Measurements from ENCODE around the gene POU4F1. TPM values are rescaled to one million over a fixed set of nuclear protein-coding genes. Genes with fewer than 3 reads are reported as not detected.
A peak's percentile ranks its signal among the peaks of the same experiment; 100 is the strongest.

The POU4F1 gene
- total RNA-seq, 1 donor from 2014 or later, result 1.6 TPM

DNA sequence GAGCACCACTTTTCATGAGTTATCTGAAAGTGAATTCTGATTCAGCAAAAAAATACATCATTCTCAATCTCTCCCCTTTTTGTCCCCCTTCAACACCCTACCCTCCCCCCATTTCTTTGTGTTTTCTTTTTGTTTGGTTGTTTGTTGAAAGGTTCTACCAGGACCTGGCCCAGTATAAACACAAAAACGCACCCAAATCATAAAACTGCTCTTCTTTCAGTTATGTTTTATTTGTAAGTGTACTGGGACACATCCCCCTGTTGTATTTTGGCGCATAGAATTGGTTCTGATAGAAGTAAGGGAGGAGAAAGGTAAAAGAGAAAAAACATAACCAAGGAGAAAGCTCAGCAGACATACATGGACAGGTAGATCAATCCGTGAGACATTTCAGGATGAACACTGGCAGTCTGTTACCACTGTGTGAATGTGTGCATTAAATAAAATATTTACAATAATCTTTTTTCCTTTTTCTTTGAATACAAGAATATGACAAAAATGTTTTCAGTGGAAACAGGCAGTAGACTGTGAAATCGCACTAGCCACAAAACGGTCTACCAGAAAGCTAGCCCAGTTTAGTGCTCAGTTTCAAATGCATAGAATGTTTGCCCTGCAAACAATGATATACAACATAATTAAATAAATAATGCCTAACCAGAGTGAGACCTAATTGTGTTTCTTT lies 4.2 kb downstream of the POU4F1 start:
- Mint-ChIP-seq H3K27ac (no peak overlapping the region), H3K4me3 (no peak overlapping the region), H3K9me3 (peaks cover 7% of the 10 kb centered on the region), H3K36me3 (no peaks in the 10 kb centered on the region), H3K27me3 (ENCODE audit: insufficient read depth, low read depth) (peaks cover 82% of the 10 kb centered on the region), H3K4me1 (peaks cover 35% of the 10 kb centered on the region)
- peak; percentile 8 for DNase-seq (ENCODE audit: low spot score)
- peaks cover 98% of the 10 kb centered on the region for H3K27me3 ChIP-seq
- H2AFZ ChIP-seq (replicated peaks), result no peak overlapping the region
- peaks cover 27% of the 10 kb centered on the region for H3K4me1 ChIP-seq
- no peaks in the 10 kb centered on the region for H3K9me3 ChIP-seq (ENCODE audit: low read depth)
- peaks cover 44% of the 10 kb centered on the region for H3F3A ChIP-seq (ENCODE audit: low read depth)
- H3K79me2 ChIP-seq (ENCODE audit: low read depth), result no peaks in the 10 kb centered on the region
- no peak overlapping the region for H3K4me2 ChIP-seq
- no peaks in the 10 kb centered on the region for H3K36me3 ChIP-seq
- no peak overlapping the region for H3K9ac ChIP-seq
- peaks cover 88% of the 10 kb centered on the region for H4K20me1 ChIP-seq (ENCODE audit: low read depth)
- no peak overlapping the region for H3K27ac ChIP-seq
- TF ChIP-seq EZH2phosphoT487 (IDR thresholded peaks at IDR 0.05), result peak; percentile 33
- no peak for TF ChIP-seq CTCF (IDR thresholded peaks at IDR 0.05)
- no peak overlapping the region for H3K4me3 ChIP-seq

DNA sequence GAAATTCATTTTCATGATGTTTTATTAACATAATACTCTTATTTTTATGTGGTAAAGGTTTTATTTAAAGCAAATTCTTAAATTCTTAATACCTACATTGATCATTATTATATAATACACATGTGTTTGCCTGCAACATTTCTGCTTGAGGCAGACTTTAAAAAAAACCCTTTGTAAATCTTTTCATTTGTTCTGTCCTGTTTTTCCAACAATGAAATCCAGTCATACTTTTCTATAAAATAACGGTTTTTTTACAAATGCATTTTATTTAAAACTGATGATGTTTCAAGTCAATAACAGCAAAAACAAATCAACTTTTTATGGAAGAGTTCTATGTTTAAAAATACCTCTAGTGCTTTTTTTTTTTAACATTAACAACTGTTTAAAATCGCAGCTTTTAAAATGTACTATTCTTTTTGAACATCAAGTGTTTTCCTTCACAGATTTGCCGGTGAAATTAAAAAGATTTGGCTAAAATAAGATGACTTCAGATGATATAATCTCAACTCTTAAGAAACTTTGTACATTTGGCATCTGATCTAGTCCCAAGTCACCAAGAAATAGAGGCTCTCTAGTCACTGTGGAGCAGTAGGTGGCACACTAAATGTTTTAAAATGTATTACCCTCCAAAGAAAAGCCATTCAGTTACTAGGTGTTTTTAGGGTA lies 5.1 kb downstream of the POU4F1 start:
- DNase-seq (ENCODE audit: low spot score), result peak; percentile 5
- Histone ChIP-seq H3K4me1 (peaks cover 30% of the 10 kb centered on the region), H3K27ac (no peak overlapping the region), H3K4me3 (no peak overlapping the region), H3K79me2 (ENCODE audit: low read depth) (no peaks in the 10 kb centered on the region), H3F3A (ENCODE audit: low read depth) (peaks cover 48% of the 10 kb centered on the region), H3K27me3 (peaks cover 98% of the 10 kb centered on the region), H2AFZ (replicated peaks) (no peak overlapping the region), H4K20me1 (ENCODE audit: low read depth) (peaks cover 89% of the 10 kb centered on the region), H3K9me3 (ENCODE audit: low read depth) (no peaks in the 10 kb centered on the region), H3K36me3 (no peaks in the 10 kb centered on the region), H3K9ac (no peak overlapping the region), H3K4me2 (no peak overlapping the region)
- H3K27ac Mint-ChIP-seq, result no peak overlapping the region
- H3K9me3 Mint-ChIP-seq, result peaks cover 7% of the 10 kb centered on the region
- no peak overlapping the region for H3K4me3 Mint-ChIP-seq
- TF ChIP-seq EZH2 (IDR thresholded peaks at IDR 0.05) (no peak), EZH2phosphoT487 (IDR thresholded peaks at IDR 0.05) (no peak)
- H3K4me1 Mint-ChIP-seq, result peaks cover 33% of the 10 kb centered on the region
- no peaks in the 10 kb centered on the region for H3K36me3 Mint-ChIP-seq
- H3K27me3 Mint-ChIP-seq (ENCODE audit: insufficient read depth, low read depth), result peaks cover 80% of the 10 kb centered on the region

DNA sequence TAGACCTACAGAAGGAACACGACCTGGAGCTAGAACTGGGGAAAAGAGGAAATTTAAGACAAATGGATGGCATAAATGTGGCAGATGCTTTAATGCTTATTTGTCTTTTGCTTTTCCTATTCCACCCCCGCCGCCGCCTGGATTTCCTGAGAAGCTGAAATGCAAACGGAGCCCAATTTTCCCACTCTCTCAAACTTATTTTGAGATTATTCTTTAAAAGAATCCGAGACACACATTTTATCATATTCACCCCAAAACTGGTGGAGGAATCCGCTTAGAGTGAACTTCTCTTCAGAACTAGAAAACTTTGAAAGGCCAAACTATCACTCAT lies 5.8 kb downstream of the POU4F1 start:
- Mint-ChIP-seq H3K27me3 (ENCODE audit: insufficient read depth, low read depth) (peaks cover 81% of the 10 kb centered on the region), H3K4me3 (no peak overlapping the region), H3K9me3 (peaks cover 5% of the 10 kb centered on the region), H3K27ac (no peak overlapping the region), H3K4me1 (peaks cover 32% of the 10 kb centered on the region), H3K36me3 (no peaks in the 10 kb centered on the region)
- no peak overlapping the region for H3K4me2 ChIP-seq
- H3K27me3 ChIP-seq, result peaks cover 98% of the 10 kb centered on the region
- TF ChIP-seq EZH2 (IDR thresholded peaks at IDR 0.05) (no peak), EZH2phosphoT487 (IDR thresholded peaks at IDR 0.05) (no peak), CTCF (IDR thresholded peaks at IDR 0.05) (no peak)
- H2AFZ ChIP-seq (replicated peaks), result no peak overlapping the region
- H3K4me3 ChIP-seq, result no peak overlapping the region
- no peaks in the 10 kb centered on the region for H3K9me3 ChIP-seq (ENCODE audit: low read depth)
- H3K4me1 ChIP-seq, result peaks cover 24% of the 10 kb centered on the region
- H3K27ac ChIP-seq, result no peak overlapping the region
- peak; percentile 7 for DNase-seq (ENCODE audit: low spot score)
- H3K36me3 ChIP-seq, result no peaks in the 10 kb centered on the region
- H3F3A ChIP-seq (ENCODE audit: low read depth), result peaks cover 45% of the 10 kb centered on the region
- H3K9ac ChIP-seq, result no peak overlapping the region
- H4K20me1 ChIP-seq (ENCODE audit: low read depth), result peaks cover 91% of the 10 kb centered on the region
- no peaks in the 10 kb centered on the region for H3K79me2 ChIP-seq (ENCODE audit: low read depth)
